GM12873 (cell line): ENCODE results near the gene ATP11A.

Experiments
- TF ChIP-seq, protein P1 (sequence below): IDR thresholded peaks from 2 replicates; pipeline ENCODE4 v1.5.1; 2012; ENCODE audit warnings: low read depth, mild to moderate bottlenecking, moderate library complexity, low read length, control low read depth; ENCODE audit not compliant: insufficient read depth; ENCODE audit errors: missing control alignments

The ATP11A gene

GRCh38 chr13:112810608-112811007 lies 120.8 kb downstream of the ATP11A start:
- TF ChIP-seq, protein P1, sequence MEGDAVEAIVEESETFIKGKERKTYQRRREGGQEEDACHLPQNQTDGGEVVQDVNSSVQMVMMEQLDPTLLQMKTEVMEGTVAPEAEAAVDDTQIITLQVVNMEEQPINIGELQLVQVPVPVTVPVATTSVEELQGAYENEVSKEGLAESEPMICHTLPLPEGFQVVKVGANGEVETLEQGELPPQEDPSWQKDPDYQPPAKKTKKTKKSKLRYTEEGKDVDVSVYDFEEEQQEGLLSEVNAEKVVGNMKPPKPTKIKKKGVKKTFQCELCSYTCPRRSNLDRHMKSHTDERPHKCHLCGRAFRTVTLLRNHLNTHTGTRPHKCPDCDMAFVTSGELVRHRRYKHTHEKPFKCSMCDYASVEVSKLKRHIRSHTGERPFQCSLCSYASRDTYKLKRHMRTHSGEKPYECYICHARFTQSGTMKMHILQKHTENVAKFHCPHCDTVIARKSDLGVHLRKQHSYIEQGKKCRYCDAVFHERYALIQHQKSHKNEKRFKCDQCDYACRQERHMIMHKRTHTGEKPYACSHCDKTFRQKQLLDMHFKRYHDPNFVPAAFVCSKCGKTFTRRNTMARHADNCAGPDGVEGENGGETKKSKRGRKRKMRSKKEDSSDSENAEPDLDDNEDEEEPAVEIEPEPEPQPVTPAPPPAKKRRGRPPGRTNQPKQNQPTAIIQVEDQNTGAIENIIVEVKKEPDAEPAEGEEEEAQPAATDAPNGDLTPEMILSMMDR: no peak

DNA sequence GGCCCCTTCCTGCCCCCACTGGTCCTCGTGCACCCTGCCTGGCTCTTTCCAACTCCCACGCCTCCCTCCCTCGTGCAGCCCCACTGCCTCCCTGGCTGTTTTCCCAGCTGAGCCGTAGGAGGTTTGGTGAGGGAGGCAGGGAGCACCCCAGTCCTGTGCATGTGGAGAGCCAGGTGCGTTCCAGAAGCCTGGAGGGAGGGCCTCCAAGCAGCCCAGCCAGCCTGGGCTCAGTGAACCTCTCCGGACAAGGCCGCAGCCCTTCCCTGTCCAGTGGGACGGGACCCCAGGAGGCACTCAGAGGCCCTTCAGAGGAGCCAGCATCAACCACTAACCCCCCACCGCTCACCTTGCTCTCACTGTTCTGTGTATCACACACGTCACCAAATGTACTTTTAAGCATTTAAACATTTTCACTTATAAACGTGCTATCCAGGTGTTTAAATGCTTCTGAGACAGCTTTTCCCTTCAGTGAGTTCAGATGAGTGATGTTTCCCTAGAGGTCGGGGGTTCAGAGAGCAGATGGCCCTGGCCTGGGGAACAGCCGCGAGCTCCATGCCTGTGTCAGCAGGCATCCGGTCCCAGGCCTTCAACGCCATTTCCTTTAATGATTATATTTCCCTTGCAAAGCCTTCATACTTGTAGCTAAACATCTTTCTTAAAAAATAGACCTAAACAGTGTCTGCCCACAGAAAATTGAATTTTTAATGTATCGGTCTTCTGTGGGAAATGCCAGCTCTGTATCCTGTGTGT lies 122.6 kb downstream of the ATP11A start:
- TF ChIP-seq, protein P1: no peak

DNA sequence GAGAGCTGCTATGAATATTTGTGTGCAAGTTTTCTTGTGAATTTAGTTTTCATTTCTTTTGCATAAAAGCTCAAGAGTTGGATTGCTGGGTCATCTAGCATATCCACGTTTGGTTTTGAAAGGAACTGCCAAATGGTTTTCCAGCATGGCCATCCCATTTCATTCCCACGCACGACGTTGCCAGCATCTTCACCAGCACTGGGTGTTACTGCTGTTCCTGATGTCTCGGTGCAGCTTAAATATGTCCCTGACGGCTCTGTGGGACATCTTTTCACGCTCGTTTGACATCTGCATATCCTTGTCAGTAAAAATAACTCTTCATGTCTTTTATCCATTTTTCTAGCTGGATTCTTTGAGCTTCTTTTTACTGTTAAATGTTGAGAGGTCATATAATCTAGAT lies 123.7 kb downstream of the ATP11A start:
- TF ChIP-seq, protein P1: no peak

DNA sequence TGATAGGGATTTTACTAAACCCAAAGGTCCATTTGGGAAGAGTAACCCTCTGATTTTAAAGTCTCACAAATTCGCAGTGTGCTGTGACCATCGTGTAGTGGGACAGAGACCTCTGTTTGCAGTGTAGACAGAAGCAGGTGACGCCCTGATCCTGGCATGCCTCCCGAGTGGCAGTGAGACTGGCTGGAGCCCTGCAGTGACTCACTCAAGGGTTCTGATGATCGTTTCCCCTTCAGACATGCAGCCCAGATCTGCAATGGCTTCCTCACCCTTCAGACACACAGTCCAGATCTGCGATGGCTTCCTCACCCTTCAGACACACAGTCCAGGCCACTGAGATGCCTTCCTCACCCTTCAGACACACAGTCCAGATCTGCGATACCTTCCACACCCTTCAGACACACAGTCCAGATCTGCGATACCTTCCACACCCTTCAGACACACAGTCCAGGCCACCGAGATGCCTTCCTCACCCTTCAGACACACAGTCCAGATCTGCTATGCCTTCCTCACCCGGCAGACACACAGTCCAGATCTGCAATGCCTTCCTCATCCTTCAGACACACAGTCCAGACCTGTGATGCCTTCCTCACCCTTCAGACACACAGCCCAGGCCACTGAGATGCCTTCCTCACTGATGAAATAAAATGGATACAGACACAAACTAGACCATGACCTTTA lies 125.2 kb downstream of the ATP11A start:
- TF ChIP-seq, protein P1: no peak

DNA sequence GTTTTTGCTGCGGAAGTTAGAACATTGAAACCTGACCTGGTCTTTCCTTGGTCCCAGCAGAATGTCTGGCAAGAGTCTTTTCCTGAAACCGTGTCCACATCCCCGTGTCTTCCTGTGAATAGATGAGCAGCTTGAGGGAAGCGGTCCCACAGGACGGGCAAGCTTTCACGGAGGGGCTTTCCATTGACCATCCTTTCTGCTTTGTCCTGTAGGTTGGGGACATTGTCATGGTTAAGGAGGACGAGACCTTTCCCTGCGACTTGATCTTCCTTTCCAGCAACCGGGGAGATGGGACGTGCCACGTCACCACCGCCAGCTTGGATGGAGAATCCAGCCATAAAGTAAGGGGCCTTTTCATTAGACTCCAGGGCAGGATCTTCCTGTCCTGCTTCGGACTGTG lies 126.0 kb downstream of the ATP11A start:
- TF ChIP-seq, protein P1: no peak

DNA sequence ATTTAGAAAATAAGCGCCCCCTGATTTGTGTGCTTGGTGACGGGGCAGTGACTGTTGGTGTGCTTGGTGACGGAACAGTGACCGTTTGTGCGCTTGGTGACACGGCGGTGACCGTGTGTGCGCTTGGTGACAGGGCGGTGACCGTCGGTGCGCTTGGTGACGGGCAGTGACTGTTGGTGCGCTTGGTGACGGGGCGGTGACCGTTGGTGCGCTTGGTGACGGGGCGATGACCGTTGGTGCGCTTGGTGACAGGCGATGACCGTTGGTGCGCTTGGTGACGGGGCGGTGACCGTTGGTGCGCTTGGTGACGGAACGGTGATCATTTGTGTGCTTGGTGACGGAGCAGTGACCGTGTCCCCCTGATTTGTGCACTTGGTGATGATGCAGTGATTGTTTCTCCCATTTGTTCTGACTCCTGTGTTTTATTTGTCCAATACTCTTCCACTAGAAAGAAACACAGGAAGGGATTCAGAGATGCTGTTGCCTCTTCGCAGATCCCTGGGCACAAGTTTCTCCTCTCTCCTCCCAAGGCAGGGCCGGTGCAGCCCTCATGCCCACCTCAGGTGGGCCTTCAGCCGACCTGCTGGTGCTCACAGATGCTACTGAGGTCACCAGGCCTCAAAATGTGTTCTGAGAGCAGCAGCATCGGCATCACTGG lies 128.3 kb downstream of the ATP11A start:
- TF ChIP-seq, protein P1: no peak

- TF ChIP-seq, protein P1: no peak
These were observed 128.8 kb downstream of the ATP11A start for GRCh38 chr13:112818698-112819045.
